HG03342 (cell line): ENCODE results near the gene ZNF358.

Experiments used
- ATAC-seq: cut with Tn5 transposase; IDR thresholded peaks from one replicate; pipeline ENCODE4 v1.9.1; 2021; ENCODE audit warnings: mild to moderate bottlenecking, moderate library complexity; ENCODE audit not compliant: unreplicated experiment

The ZNF358 gene

DNA sequence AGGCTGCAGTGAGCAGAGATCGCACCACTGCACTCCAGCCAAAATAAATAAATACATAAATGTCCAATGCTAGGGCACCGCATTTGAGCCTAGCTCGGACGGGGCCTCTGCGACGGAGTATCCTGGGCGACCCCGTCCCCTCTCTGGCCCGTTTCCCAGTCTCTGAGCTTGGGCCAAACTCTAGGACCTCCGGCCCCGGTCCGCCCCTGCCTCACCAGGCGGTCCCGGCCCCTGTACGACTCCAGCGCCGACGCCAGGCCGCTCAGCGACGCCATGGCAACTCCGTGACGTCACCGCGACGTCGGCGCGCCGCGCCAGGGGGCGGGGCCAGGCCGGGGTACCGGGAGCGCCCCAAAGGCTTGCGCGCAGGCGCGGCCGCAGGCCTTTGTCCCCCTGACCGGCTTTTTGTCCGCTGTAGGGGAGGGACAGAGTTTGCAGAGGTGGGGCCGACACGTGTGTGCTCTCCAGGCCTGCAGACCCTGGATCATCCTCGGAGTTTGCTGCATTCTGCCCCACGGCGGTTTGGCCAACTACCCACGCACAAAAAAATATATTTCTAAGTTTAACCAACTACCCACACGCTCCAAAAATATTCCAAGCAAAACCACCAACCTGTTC is 27.1 kb upstream of the ZNF358 start, which contains the start of gene PEX11G:
Gene PEX11G (minus strand): TSS at position 300 of the 618 bp plus-strand sequence. CDS start 25 bp downstream, at position 275.
- peak; percentile 85 for ATAC-seq

DNA sequence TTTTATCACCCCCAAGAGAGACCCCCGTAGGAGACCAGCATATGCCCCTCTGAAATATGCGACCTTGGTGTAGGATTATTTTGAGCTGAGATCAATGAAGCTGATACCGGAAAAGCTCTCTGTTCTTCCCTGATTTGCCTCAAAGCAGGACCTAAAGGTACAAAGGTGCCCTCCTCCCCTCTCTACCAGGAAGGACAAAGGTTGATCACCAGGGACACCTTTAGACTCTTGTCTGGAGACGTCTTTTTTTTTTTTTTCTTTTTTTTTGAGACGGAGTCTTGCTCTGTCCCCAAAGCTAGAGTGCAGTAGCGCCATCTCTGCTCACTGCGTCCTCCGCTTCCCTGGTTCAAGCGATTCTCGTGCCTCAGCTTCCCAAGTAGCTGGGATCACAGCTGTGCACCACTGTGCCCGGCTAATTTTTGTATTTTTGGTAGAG is 26.3 kb upstream of the ZNF358 start:
- no peak for ATAC-seq

DNA sequence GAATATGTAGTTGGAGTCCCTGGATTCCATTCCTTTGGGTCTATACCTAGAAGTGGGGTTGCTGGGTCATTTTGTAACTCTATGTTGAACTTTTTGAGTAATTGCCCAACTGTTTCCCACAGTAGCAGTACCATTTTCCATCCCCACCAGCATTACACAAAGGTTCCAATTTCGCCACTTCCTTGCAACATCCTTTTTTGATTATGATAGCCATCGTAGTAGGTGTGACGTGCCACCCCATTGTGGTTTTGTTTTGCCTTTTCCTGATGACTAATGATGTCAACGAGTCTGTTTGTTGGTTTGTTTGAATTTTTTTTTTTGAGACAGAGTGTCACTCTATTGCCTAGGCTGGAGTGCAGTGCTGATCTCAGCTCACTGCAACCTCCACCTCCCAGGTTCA is 23.8 kb upstream of the ZNF358 start:
- ATAC-seq: no peak

DNA sequence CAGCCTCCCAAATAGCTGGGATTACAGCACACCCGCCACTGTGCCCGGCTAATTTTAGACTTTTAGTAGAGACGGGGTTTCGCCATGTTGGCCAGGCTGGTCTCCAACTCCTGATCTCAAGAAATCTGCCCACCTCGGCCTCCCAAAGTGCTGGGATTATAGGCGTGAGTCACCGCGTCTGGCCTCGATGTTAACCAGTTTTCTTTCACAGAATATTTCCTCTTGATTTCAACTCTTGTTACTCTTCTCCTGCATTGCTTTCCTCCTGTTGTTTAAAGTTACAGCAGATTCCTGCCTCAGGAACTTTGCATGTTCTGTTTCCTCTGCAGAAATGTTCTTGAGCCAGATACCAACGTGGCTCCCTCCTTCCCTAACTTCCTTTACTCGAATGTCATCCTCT is 23.3 kb upstream of the ZNF358 start:
- no peak for ATAC-seq

DNA sequence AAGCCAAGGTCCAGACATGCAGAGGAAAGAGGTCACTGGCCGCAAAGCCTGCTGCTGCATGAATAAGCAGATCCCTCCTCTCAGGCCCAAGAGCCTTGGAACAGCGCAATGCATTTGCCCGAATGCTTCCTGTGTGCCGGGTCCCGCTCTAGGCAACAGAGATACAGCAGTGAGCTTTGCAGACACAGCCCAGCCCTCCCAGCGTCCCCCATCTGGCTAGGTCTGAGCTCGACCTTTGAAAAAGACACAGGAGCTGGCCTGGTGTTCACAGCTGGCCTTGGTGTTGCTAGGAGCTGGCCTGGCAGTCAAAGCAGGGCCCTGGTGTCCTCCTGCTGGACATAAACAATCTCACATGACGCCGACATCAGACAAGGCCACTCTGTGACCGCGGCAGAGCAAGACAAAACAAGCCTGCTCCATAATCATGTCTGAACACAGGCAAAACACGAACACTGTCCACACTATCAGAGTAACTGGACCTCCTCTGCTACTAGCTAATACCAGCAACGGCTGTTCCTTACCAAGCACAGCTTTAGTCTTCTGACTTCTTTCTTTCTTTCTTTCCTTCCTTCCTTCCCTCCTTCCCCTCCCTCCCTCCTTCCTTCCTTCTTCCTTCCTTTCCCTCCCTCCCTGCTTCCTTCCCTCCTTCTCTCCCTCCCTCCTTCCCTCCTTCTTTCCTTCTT is 21.3 kb upstream of the ZNF358 start:
- ATAC-seq: no peak

DNA sequence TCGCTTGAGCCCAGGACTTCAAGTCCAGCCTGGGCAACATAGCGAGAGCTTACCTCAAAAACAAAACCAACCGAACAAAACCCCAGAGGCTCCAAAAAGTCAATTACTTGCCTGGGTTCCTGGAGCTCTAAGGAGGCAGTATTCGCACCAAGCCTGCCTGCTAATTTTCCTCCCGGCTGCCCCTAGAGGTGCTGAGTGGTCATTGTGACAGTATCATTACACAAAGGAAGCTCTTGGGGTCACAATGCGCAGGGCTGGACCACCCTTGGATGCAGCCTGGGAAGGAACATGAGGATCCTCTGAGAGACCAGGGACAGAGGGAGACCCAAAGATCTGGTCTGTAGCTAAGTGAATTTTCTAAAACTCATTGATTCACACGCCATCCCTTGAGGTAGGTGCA is 18.6 kb upstream of the ZNF358 start:
- no peak for ATAC-seq

DNA sequence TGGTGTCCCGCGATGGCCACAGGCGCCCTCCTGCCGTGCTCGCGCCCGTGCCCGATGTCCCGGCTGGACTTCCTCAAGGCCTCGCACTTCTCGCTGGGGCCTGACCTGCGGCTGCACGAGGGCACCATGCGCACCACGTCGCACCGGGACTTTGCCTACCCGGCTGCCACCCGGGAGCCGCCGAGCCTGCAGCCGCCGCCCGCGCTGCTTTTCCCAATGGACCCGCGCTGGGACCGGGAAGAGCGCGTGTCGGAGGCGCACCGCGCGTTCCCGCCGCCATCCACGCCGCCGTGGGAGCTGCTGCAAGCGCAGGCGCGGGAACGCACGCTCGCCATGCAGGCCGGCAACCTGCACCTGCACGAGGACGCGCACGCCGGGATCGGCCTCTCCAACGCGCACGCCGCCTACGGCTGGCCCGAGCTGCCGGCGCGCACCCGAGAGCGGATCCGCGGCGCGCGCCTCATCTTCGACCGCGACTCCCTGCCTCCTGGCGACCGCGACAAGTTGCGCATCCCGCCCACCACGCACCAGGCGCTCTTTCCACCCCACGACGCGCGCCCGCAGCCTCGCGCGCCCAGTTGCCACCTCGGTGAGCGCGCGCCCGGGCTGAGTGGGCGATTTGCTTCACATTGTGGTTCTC is 15.0 kb upstream of the ZNF358 start:
- ATAC-seq: no peak

DNA sequence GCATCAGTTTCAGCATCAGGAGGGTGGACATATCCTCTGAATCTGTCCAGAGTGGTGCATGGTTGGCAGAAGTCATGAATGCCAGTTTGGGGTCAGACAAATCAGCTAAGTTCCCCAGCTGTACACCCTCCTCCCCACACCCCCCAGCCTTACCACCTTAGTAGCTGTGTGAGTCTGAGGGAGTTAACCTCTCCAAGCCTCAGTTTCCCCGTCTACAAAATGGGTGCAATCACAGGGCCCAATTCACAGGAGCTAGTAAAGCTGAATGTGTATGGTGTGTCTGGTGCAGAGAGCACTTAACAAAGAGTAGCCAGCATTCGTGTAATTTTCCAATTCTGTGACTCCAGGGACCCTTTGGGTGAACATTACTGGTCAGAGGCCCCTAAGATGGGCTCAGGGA is 13.4 kb upstream of the ZNF358 start:
- no peak for ATAC-seq

DNA sequence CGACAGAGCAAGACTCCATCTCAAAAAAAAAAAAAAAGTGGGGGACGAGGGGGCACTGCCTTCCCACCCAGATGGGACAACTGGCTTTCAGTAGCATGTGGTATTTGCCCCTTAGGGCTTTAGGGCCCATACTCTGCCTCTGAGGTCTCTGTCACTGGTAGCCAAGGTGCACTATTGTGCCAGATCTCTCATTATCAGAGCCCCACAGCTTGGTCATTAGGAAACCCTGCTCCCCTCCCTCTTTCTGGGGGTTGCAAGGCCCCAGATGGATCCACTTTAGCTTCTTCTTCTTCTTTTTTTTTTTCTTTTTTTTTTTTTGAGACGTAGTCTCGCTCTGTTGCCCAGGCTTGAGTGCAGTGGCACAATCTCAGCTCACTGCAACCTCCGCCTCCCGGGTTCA is 11.2 kb upstream of the ZNF358 start:
- no peak for ATAC-seq

DNA sequence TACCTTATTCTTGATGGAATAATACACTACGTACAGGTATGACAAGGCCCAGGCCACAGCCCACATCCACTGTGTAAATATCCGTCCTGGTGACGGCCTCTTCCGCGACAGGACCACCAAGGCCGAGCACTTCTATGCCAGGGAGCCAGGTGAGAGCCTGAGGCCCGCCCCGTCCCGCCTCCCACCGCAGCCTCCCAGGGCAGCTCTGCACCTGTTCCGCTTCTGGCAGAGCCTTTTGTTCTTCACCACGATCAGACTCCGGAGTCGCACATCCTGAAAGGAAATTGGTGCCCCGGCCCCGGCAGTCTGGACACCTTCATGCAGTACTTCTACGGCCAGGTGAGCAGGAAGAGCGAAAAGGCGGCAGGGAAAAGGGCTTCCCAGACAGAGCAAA is 10.6 kb upstream of the ZNF358 start:
- no peak for ATAC-seq

DNA sequence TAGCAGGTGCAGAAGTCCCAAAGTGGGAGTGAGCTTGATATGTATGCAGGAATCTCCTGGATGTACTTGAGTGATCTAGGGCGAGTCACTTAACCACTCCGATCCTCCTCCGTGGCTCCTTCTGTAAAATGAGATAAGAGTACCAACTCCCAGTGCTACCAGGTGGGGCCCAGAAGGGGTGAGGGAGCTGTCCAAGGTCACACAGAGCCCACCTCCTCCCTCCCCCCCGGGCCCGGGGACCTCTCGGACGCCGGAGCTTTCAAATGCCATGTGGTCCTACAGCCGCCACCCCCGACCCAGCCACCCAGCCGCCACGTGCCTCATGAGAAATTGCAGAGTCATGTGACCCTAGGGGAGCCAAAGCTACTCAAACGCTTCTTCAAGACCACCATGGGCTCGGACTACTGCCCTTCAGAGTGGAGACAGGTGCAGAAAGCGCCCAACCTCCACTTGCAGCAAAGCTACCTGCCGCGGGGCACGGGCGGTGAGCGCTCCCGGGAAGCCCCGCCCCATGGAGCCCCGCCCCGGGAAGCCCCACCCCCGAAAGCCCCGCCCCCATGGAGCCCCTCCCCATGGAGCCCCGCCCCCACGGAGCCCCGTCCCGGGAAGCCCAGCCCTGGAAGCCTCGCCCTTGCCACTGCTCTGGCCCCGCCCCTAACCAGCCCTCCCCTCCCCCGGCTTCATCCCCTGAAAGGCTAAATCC is 10.1 kb upstream of the ZNF358 start:
- ATAC-seq: no peak

DNA sequence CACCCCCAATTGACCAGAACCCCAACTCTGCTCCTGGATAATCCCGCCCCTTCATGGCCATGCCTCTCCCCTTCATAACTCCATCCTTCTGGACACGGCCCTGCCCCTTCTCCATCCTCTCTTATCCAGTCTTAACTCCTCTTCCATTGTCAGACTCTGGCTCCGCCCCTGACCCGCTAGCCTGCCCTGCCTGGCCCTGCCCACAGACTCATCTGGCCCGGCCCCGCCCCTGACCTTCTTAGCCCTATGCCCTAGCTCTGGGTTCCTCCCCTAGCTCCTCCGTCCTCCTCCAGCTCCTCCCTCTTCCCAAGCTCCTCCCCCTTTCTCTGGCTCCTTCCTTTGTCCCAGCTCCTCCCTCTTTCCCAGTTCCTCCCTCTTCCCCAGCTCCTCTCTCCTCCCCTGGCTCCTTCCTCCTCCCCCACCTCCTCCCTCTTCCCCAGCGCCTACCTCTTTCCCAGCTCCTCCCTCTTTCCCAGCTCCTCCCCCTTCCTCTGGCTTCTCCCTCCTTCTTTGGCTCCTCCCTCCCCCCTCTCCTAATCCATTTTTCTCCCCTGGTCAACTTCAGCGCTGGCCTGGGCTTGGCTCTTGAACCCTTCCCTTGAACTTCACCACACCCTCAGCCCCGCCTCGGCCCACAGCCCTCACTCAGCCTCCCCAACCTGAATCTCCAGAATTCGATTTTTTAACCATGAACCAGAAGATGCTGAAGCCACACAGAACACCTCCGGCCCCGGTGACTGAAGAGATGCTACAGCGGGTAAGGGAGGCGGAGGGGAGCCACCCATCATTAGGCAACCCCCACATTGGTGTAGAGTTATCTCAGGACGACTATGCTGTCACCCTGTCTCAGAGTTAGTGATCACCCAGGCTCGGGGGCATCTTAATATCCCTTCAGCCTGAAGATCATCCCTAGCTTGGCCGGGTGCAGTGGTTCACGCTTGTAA is 9.2 kb upstream of the ZNF358 start:
- ATAC-seq: no peak

DNA sequence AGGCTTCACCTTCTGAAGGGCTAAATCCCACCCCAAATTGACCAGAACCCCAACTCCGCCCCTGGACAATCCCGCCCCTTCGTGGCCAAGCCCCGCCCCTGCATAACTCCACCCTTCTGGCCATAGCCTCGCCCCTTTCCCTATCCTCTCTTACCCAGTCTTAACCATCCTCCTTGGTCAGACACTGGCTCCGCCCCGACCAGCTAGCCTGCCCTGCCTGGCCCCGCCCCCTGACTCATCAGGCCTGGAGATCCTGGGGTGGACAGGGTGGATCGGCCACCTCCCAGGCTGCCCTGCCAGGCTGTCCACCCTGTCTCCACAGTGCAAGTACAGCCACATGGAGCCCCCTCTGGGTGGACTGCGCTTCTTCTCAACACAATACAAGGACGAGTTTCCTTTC is 8.0 kb upstream of the ZNF358 start:
- no peak for ATAC-seq

DNA sequence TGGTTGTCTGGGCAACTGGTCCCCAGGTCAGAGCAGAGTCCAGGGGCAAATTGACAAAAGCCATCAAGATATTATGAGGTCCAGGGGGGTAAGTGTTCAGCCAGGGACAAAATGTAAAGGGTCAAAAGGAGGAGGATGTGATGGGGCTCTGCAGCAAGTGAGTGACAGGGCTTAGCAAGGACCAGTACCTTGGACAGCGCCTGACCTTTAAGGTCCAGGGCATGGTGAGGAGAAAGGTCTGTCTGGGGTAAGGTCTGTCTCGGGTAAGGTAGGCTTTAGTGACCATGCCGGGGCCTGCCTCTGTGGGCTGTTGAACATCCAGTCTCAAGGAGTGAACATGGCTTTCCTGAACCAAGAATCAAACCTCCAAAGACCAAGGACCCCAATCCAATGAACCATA is 6.3 kb upstream of the ZNF358 start:
- no peak for ATAC-seq

DNA sequence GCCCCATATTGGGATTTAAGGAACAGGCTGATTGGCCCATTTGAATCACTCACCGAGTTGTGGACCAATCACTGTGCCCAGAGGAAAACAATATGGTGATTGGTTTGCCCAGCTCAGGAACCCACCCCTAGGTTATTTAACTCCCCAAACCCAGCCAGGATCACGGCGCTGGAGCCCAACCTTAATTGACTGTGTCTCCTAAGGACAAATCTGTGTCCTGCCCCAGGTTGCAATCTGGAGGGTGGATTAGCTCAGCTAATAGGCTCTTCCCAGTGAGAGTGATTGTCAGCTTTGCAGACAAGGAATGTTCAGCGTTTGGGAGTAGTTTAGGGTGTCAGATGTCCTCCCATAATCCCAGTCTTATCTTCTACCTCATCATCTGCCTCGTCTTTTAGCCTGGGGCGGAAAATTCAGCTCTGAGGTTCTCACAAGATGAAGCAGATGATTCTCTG is 3.5 kb upstream of the ZNF358 start:
- no peak for ATAC-seq

DNA sequence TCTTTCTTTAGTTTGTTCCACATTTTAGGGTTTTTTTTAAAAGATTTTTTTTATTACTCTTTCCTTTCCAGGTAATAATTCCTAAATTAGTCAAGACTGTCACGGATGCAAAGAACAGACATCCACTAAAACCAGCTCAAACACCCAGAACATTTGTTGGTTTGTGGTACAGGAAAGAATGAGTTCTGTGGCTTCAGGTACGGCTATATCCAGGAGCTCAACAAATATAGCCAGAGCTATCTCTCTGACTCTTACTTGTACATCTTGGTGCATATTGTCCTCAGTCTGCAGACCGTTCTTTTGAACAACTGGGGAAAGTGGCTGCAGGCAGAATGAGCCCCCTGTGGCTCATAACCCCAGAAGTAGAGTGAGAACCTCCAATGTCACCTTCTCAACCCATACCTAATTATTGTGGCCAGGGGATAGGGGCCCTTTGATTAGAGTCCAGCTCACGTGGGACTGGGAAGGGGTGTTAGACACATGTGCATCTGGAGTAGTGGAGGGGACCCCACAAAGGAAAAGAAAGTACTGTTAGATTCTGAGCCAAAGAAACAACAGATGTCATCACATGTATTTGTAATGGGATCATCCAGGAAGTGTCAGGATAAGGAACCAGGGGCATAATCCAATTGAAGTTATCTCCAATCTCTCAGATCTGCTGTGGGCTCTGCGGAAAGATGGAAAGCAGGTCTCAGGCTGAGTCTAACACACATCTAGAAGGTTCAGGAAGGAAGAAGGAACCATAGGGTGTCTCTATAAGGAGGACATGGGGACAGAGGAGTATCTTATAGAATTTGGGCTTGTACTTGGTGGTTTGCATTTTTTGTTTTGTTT is 1.9 kb upstream of the ZNF358 start:
- ATAC-seq: no peak

DNA sequence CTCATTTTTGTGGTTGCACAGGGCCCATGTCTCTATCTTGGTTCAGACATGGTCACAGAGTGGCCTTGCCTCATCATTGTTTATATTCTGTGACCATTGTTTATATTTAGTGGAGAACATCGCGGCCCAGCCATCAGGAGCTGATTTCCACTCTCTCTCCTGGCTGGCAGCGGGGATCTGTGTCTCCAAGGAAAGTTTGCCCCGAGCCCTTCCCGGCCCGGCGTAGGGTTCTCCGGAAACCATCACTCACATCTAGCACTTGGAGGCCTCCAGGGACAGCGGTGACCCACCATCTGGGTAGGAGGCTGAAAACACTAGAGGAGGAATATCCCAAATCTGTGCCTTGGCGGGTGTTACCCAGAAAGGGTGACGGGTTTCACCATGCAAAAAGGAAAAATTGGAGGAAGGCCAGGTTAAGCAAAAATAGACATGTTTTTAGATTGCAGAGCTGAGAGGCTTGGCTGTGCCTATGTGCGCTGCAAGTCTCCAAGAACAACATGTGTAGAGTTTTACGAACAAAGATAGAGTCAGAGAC is 726 bp upstream of the ZNF358 start:
- no peak for ATAC-seq

DNA sequence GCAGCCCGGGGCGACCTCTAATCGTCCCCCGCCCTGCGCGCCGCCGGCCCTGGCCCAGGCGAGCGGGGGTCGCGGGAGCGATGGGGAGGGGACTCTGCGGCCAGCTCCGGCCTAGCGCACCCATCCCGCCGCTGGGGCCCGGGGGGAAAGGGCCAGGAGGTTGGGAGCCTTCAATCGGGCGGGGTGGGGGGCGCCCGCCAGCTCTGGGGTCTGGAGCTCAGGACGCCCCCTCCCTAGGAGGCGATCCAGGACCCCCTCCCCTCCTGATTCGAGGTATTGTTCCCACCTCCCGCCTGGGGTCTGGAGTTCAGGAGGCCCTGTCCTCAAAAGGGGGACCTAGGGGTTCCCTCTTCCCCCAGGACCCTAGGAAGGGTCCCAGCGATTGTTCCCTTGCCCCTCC is 430 bp downstream of the ZNF358 start:
- no peak for ATAC-seq

DNA sequence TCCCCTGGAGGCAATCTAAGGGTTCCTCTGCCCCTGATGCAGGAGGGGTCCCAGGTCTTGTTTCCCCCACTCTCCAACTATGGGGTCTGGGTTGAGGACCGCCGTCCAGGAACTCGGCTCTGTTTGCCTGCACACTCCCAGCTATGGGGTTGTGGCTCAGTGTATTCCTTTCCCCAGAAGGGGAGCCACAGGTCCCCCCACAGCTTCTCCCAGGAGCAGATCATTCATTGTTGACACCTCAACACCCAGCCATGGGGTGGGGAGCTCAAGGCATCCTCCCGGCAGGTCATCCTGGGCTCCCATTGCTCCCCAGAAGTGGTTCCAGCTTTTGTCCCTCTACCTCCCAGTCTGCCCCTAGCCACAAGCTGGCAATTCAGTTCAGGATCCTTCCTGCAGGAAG is 975 bp downstream of the ZNF358 start:
- no peak for ATAC-seq
